GM12891 (cell line): ENCODE results near the gene VRK2.

ENCODE experiments used
- POLR2A ChIP-seq: IDR thresholded peaks from 2 replicates; pipeline ENCODE4 v1.6.1; 2011; ENCODE audit warnings: low read depth, low read length, control low read depth
- POLR2AphosphoS5 ChIP-seq: IDR thresholded peaks from 2 replicates; pipeline ENCODE4 v1.6.1; 2011; ENCODE audit warnings: low read depth, low read length, control low read depth
- TAF1 ChIP-seq: IDR thresholded peaks from 2 replicates; pipeline ENCODE4 v1.6.1; 2011; ENCODE audit warnings: low read depth, low read length, control low read depth

- TF ChIP-seq TAF1 (no peak), POLR2A (no peak), POLR2AphosphoS5 (no peak)
These were observed 27.4 kb upstream of the VRK2 start for GRCh38 chr2:58019229-58019628.
